Superior temporal gyrus (tissue), 1 donor: Measurements from ENCODE around the gene KIF12.
"Not testable (repeated sequence)": the region's sequence is repeated elsewhere in the genome, so short reads cannot be mapped to it uniquely, and the experiment has no call there.

Experiments used
- DNase-seq: peaks from one replicate; pipeline ENCODE4 v3.0.0-alpha.2; 2016; ENCODE audit errors: extremely low spot score

Gene KIF12

GRCh38 chr9:114098936-114099668 lies at the start of gene KIF12:
Gene KIF12 (minus strand): TSS chr9:114099292. CDS start chr9:114099276, 16 bp downstream.
- DNase-seq = no peak

- DNase-seq = no peak
These were observed 47.6 kb upstream of the KIF12 start for GRCh38 chr9:114146735-114147134.

- DNase-seq = no peak
These were observed 44.1 kb upstream of the KIF12 start for GRCh38 chr9:114143234-114143633.

- DNase-seq = no peak
These were observed 42.7 kb upstream of the KIF12 start for GRCh38 chr9:114141553-114142402.

GRCh38 chr9:114140850-114141249 lies 41.8 kb upstream of the KIF12 start:
- DNase-seq = no peak

- no peak for DNase-seq
These were observed 41.3 kb upstream of the KIF12 start for GRCh38 chr9:114140401-114140800.

- no peak for DNase-seq
These were observed 40.0 kb upstream of the KIF12 start for GRCh38 chr9:114139071-114139470.

GRCh38 chr9:114138552-114138971 lies 39.5 kb upstream of the KIF12 start:
- DNase-seq = no peak

GRCh38 chr9:114137831-114138230 lies 38.7 kb upstream of the KIF12 start:
- no peak for DNase-seq

- no peak for DNase-seq
These were observed 35.8 kb upstream of the KIF12 start for GRCh38 chr9:114134827-114135396.

GRCh38 chr9:114132550-114132918 lies 33.4 kb upstream of the KIF12 start:
- DNase-seq = no peak

- DNase-seq = no peak
These were observed 32.9 kb upstream of the KIF12 start for GRCh38 chr9:114131808-114132549.

- DNase-seq = no peak
These were observed 31.7 kb upstream of the KIF12 start for GRCh38 chr9:114130624-114131277.

GRCh38 chr9:114130141-114130540 lies 31.0 kb upstream of the KIF12 start:
- DNase-seq = no peak

- DNase-seq = not testable (repeated sequence)
These were observed 29.7 kb upstream of the KIF12 start for GRCh38 chr9:114128759-114129158.

GRCh38 chr9:114126247-114127060 lies 27.4 kb upstream of the KIF12 start:
- no peak for DNase-seq

GRCh38 chr9:114125476-114126013 lies 26.5 kb upstream of the KIF12 start:
- DNase-seq = no peak

- DNase-seq = no peak
These were observed 25.8 kb upstream of the KIF12 start for GRCh38 chr9:114124666-114125475.

GRCh38 chr9:114124138-114124537 lies 25.0 kb upstream of the KIF12 start:
- no peak for DNase-seq
